SU-DHL-6 (cell line): ENCODE data around the gene AGAP9.
"Not testable (repeated sequence)": the region's sequence is repeated elsewhere in the genome, so short reads cannot be mapped to it uniquely, and the experiment has no call there.

Experiments used
- H2AFZ ChIP-seq: fragments of 200-600 bp; sonication (generic); 2 replicates; pipeline ENCODE4 v1.6.1; 2014; ENCODE audit warnings: low read depth, mild to moderate bottlenecking, moderate library complexity, mixed read lengths, antibody characterized with exemption, low read length; ENCODE audit not compliant: severe bottlenecking
- H3F3A ChIP-seq: fragments of 200-600 bp; shearing (Covaris generic); 2 replicates; pipeline ENCODE4 v1.6.0; 2016; ENCODE audit warnings: antibody characterized with exemption, mild to moderate bottlenecking; ENCODE audit not compliant: insufficient read depth
- H3K27ac ChIP-seq: fragments of 200-600 bp; sonication (generic); 2 replicates; pipeline ENCODE4 v1.5.1; 2016; ENCODE audit warnings: low read depth, mild to moderate bottlenecking, low read length, moderate library complexity, mixed read lengths
- H3K27me3 ChIP-seq: fragments of 200-600 bp; sonication (generic), shearing (Covaris generic); 2 replicates; pipeline ENCODE4 v1.6.0; 2014; ENCODE audit warnings: mild to moderate bottlenecking, low read length
- H3K36me3 ChIP-seq: fragments of 200-600 bp; sonication (generic); 2 replicates; pipeline ENCODE4 v1.6.1; 2014; ENCODE audit warnings: mild to moderate bottlenecking, low read length, mixed read lengths
- H3K4me2 ChIP-seq: fragments of 300-600, 200-600 bp; shearing (Covaris generic), sonication (generic); 2 replicates; pipeline ENCODE4 v1.6.0; 2014; ENCODE audit warnings: low read length, low read depth, mild to moderate bottlenecking; ENCODE audit not compliant: poor library complexity, severe bottlenecking
- H3K4me3 ChIP-seq: fragments of 200-600 bp; sonication (generic); 2 replicates; pipeline ENCODE4 v1.5.1; 2014; ENCODE audit warnings: antibody characterized with exemption, low read length, mild to moderate bottlenecking, mixed read lengths; ENCODE audit not compliant: insufficient read depth, poor library complexity, severe bottlenecking
- H3K79me2 ChIP-seq: fragments of 200-600 bp; sonication (generic); 2 replicates; pipeline ENCODE4 v1.6.1; 2014; ENCODE audit warnings: mild to moderate bottlenecking, low read length, moderate library complexity; ENCODE audit not compliant: insufficient read depth
- H3K9ac ChIP-seq: fragments of 200-600 bp; sonication (generic); 2 replicates; pipeline ENCODE4 v1.7.0; 2014; ENCODE audit warnings: mild to moderate bottlenecking, low read length
- H3K9me2 ChIP-seq: fragments of 200-600 bp; sonication (generic); replicated peaks from 2 replicates; pipeline ENCODE4 v1.6.1; 2014; ENCODE audit warnings: low read length; ENCODE audit not compliant: insufficient read depth
- H3K9me3 ChIP-seq: fragments of 200-600 bp; sonication (generic); 2 replicates; pipeline ENCODE4 v1.6.1; 2014; ENCODE audit warnings: low read length, mixed read lengths; ENCODE audit not compliant: insufficient read depth
- H4K20me1 ChIP-seq: fragments of 200-600 bp; sonication (generic); 2 replicates; pipeline ENCODE4 v1.6.1; 2014; ENCODE audit warnings: low read depth, mild to moderate bottlenecking, antibody characterized with exemption, low read length, moderate library complexity, mixed read lengths

The AGAP9 gene

DNA sequence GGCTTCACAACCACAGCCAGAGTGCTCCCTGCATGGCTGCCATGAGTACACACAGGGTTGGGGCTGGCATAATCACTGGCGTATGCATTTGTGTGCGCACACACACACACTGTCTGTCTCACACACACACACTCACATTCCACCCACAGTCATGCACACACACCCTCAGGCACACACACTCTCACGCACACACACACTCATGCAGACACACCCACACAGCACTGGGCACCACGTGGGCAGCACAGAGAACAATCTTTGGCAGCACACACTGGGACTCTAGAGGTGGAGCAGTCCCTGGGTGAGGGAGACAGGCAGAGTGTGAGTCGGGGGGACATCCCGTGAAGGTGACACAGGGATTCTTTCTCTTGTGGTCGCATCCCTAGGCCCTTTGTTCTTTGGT is 49.9 kb downstream of the AGAP9 start:
- not testable (repeated sequence) for H3K36me3 ChIP-seq, H3K27ac ChIP-seq, H2AFZ ChIP-seq, H3K79me2 ChIP-seq, H4K20me1 ChIP-seq, H3F3A ChIP-seq, H3K9me3 ChIP-seq, H3K4me3 ChIP-seq, H3K9ac ChIP-seq, H3K4me2 ChIP-seq, H3K27me3 ChIP-seq, H3K9me2 ChIP-seq

DNA sequence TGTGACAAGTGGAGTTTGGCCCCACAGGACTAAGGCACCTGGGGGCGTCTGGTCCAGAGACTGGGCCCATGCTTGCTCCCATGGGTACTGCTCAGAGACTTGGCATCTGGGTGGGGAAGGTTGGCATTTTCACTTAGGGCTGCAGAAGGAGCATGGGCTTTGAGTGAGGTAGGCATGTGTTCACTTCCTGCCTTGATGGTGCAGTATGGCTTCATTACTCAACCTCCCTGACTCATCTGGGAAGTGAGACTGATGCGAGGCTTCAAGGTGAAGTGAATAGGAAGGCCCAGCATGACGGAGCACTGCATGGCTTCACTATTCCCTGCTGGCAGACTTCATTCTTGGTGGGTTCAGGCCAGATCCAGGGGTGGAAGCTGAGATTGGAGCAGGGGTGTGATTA is 50.8 kb downstream of the AGAP9 start:
- H4K20me1 ChIP-seq, H3K27me3 ChIP-seq, H3K9ac ChIP-seq, H3K4me3 ChIP-seq, H3K36me3 ChIP-seq, H3K4me2 ChIP-seq, H3K79me2 ChIP-seq, H3F3A ChIP-seq, H3K27ac ChIP-seq, H2AFZ ChIP-seq, H3K9me2 ChIP-seq, H3K9me3 ChIP-seq: not testable (repeated sequence)

DNA sequence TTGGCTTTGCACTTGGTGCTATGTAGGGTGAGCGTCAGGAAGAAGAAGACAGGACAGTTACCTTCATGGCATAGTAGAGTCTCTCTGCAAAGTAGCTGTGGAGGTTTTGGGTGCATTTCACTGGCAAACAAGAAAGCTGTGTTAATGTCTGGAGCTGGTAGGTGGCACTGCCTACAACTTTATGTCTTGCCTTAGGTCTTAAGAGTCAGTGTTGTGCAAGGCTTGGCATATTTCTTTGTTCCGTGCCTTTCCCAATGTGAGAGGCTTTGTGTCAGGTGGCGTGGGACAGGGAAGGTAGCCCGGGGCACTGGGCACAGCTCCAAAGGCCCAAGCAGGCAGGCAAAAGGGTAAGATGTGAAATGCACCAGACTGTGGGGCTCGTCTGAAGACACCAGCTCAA is 51.4 kb downstream of the AGAP9 start:
- H3K4me2 ChIP-seq, H2AFZ ChIP-seq, H3K9me3 ChIP-seq, H3K27ac ChIP-seq, H3K79me2 ChIP-seq, H3K9me2 ChIP-seq, H3K27me3 ChIP-seq, H3K4me3 ChIP-seq, H4K20me1 ChIP-seq, H3F3A ChIP-seq, H3K9ac ChIP-seq, H3K36me3 ChIP-seq: not testable (repeated sequence)

DNA sequence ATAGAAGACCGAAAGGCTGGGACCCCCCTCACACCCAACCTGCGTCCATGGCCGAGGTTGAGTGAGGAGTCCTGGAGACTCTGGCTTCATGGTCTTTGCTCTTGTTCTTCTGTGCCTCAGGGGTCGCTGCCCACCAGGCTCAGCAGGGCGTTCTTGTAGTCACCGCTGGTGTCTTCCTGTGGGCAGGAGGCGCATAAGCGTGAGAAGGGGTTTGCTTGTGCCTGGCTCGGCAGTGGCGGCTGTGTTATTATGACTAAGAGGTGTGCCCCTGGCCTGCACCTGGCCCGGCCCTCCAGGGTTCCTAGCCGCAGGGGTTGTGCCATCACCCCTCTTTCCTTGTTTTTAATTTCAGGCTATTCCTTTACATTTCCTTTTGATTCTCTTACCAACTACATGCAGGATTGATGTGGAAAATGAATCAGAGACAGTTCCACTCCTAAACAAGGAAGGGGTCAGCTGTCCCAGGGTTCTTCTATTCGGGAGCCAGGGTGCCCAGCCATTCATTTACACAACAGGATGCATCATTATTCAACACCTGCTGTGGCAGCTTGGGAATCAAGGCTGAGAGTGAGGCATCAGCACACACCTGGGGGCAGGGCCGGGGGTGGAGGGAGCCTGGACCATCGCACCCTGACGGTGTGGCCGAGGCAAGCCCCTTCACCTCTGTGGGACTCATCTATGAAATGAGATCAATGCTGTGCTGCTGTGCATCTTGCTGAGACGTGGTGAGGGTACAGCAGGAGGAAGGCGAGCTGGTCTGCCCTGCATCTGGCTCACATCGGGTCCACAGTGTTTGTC is 54.5 kb downstream of the AGAP9 start:
- H4K20me1 ChIP-seq, H3K27ac ChIP-seq, H2AFZ ChIP-seq, H3K27me3 ChIP-seq, H3K4me3 ChIP-seq, H3K36me3 ChIP-seq, H3K9me3 ChIP-seq, H3F3A ChIP-seq, H3K79me2 ChIP-seq, H3K4me2 ChIP-seq, H3K9ac ChIP-seq, H3K9me2 ChIP-seq: not testable (repeated sequence)

DNA sequence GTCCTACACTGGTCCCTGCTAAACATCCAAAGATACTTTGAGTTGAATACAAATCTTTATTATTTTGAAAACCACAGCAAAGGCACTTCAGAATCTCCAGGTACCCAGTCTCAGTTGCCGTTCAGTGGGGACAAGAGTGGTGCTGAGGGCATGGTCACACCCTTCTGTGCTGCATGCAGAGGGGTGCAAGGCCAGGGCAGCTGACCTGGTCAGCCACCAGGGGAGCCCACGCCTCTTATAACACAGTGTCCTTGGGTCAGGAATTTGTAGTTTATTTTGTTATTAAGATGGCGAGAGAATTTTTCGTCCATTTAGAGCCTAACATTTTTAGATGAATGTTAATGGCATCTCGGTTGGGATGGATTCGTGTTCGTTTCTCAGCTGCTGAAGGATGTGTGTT is 55.5 kb downstream of the AGAP9 start:
- not testable (repeated sequence) for H3K9me3 ChIP-seq, H2AFZ ChIP-seq, H3K9me2 ChIP-seq, H3K27me3 ChIP-seq, H3K4me2 ChIP-seq, H3K79me2 ChIP-seq, H4K20me1 ChIP-seq, H3F3A ChIP-seq, H3K4me3 ChIP-seq, H3K9ac ChIP-seq, H3K36me3 ChIP-seq, H3K27ac ChIP-seq

DNA sequence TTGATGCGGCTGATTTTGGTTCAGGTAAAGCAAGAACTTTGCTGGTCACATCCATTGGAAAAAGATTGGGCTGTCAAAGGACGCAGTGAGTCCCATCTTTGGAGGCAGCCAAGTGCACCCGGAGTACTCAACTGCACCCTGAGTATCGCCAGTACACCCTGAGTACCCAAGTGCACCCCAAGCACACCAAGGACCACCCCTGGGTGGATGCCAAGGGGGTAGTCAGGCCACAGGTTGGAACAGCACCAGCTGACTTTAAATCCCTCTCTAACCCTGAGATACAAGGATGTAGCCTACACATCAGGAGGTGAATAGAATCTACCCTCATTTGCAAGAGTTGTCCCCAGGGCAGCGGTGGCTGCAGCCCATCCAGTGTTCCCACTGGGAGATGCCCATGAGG is 56.0 kb downstream of the AGAP9 start:
- H3K4me2 ChIP-seq, H3K79me2 ChIP-seq, H2AFZ ChIP-seq, H3F3A ChIP-seq, H3K27ac ChIP-seq, H3K9me3 ChIP-seq, H3K9me2 ChIP-seq, H3K4me3 ChIP-seq, H3K9ac ChIP-seq, H3K36me3 ChIP-seq, H3K27me3 ChIP-seq, H4K20me1 ChIP-seq: not testable (repeated sequence)

DNA sequence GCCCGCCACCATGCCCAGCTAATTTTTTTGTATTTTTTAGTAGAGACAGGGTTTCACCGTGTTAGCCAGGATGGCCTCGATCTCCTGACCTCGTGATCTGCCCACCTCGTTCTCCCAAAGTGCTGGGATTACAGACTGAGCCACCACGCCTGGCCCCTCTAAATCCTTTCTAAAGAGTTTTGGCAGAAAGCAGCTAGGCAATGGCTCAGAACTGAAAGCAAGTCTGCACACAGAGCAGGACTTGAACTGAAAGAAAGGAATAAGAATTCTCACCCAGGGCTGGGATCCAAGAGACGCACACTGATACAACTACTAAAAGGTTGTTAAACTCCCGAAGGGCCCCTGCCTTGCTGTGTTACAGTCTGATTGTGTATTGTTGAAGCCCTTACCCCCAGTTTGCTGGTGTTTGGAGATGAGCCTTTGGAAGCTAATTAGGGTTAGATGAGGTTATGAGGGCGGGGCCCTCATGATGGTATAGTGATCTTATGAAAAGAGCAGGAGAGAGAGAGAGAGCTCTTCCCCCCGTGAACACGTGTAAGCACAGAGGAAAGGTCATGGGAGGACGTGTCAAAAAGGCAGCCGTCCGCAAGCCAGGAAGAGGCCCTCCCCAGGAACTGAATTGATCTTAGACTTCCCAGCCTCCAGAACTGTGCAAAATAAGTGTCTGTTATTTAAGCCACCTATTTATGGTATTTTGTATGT is 58.1 kb downstream of the AGAP9 start:
- H2AFZ ChIP-seq, H3K36me3 ChIP-seq, H3K79me2 ChIP-seq, H3K9me2 ChIP-seq, H3K27ac ChIP-seq, H3K9me3 ChIP-seq, H3K4me3 ChIP-seq, H3K4me2 ChIP-seq, H3K27me3 ChIP-seq, H3K9ac ChIP-seq, H4K20me1 ChIP-seq, H3F3A ChIP-seq: not testable (repeated sequence)

DNA sequence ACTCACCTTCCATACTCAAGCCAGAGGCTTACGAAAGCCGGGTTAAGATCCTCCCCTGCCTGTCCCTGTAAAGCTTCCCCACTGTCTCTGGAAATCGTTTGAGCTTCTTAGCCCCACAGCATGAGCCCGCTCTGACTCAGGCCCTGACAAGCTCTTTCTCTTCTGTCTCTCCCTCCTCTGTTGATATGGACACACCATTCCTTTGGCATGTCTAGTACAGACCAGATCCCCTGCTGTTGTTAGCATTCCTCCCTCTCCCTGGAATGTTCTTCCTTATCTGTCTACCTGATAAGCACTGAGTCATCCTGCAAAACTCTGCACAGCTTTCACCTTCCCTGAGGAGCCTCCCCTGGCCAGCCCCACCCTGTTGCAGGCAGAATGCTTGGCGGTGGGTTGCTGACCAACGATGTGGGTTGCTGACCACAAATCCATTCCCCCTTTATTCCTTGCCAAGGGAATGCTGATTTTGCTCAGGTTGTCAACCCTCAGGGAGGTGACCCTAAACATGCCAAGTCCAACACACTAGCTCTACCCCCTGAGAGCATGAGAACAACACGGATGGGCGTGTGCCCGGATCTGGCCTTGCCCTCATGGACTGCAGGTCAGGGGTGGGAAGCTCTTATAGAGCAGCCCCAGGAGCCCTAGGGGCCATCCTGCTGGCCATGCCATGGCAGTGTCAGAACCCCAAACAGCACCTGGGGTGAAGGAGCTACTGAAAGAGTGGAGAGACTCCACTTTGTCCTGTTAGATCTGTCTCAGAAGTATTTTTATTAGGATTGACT is 60.7 kb downstream of the AGAP9 start:
- H3F3A ChIP-seq, H3K27me3 ChIP-seq, H3K36me3 ChIP-seq, H3K9ac ChIP-seq, H3K4me2 ChIP-seq, H3K9me2 ChIP-seq, H4K20me1 ChIP-seq, H2AFZ ChIP-seq, H3K79me2 ChIP-seq, H3K9me3 ChIP-seq, H3K27ac ChIP-seq, H3K4me3 ChIP-seq: not testable (repeated sequence)
